Spleen (tissue), 11 donors: ENCODE data around the gene TMEM214. TPM values are rescaled to one million over a fixed set of nuclear protein-coding genes. Genes with fewer than 3 reads are reported as not detected.
A peak's percentile ranks its signal among the peaks of the same experiment; 100 is the strongest.

Source experiments
- DNase-seq: peaks from one replicate; pipeline ENCODE4 v3.0.0-alpha.2; 2020
- H3K27ac ChIP-seq, 8 donors: fragments of 200-600 bp; sonication (generic) in 7 of 8; 1 replicate in 4 of 8; 2 replicates in 4 of 8; pipeline versions ENCODE4 v1.5.0 to v1.8.0; 2016 to 2021; ENCODE audit warnings: inconsistent platforms in 4 of 8, mild to moderate bottlenecking in 4 of 8, moderate library complexity in 1 of 8
- H3K27me3 ChIP-seq, 7 donors: fragments of 200-600 bp; sonication (generic) in 6 of 7; replicated peaks in 1 of 7; 1 replicate in 4 of 7; 2 replicates in 3 of 7; pipeline versions ENCODE4 v1.5.0 to v1.8.0; 2016 to 2021; ENCODE audit warnings: inconsistent platforms in 3 of 7, mild to moderate bottlenecking in 1 of 7
- H3K36me3 ChIP-seq, 6 donors: fragments of 200-600 bp; sonication (generic) in 5 of 6; 1 replicate in 4 of 6; 2 replicates in 2 of 6; pipeline versions ENCODE4 v1.5.0 to v1.8.0; 2016 to 2021; ENCODE audit warnings: inconsistent platforms in 2 of 6
- H3K4me1 ChIP-seq, 6 donors: fragments of 200-600 bp; sonication (generic) in 5 of 6; 1 replicate in 3 of 6; 2 replicates in 3 of 6; pipeline versions ENCODE4 v1.5.0 to v1.8.0; 2016 to 2021; ENCODE audit warnings: inconsistent platforms in 3 of 6
- H3K4me3 ChIP-seq, 8 donors: fragments of 200-600 bp; sonication (generic) in 7 of 8; 1 replicate in 4 of 8; 2 replicates in 4 of 8; pipeline versions ENCODE4 v1.5.0 to v1.8.0; 2016 to 2021; ENCODE audit warnings: inconsistent platforms in 4 of 8, mild to moderate bottlenecking in 4 of 8, moderate library complexity in 2 of 8
- H3K9me3 ChIP-seq, 8 donors: fragments of 200-600 bp; sonication (generic) in 7 of 8; 1 replicate in 4 of 8; 2 replicates in 4 of 8; pipeline versions ENCODE4 v1.5.0 to v1.8.0; 2016 to 2021; ENCODE audit warnings: inconsistent platforms in 4 of 8
- CTCF ChIP-seq, 11 experiments: fragments of 200-600 bp in 7 of 11; fragments of 450-650 bp in 4 of 11; sonication (generic) in 4 of 11; IDR thresholded peaks in 8 of 11; conservative IDR thresholded peaks in 3 of 11; 1 replicate in 7 of 11; 2 replicates in 4 of 11; pipeline versions ENCODE4 v1.4.0 to v1.8.0; 2016 to 2021; ENCODE audit warnings: antibody characterized with exemption in 11 of 11, inconsistent platforms in 4 of 11, mild to moderate bottlenecking in 1 of 11
- POLR2A ChIP-seq, 3 donors: fragments of 450-650 bp; IDR thresholded peaks; one replicate each; pipeline ENCODE4 v1.5.1; 2017; ENCODE audit warnings: antibody characterized with exemption in 3 of 3, mild to moderate bottlenecking in 1 of 3
- POLR2AphosphoS5 ChIP-seq, 3 donors: sonication (generic); formaldehyde crosslinking; IDR thresholded peaks; one replicate each; pipeline ENCODE4 v1.5.1; 2017; ENCODE audit warnings: antibody characterized with exemption in 3 of 3
- WGBS, 5 donors: extraction: QIAGEN DNeasy Blood & Tissue Kit in 3 of 5; methylation state at CpG; one replicate each; pipeline versions ENCODE4 v1.1.5 to v1.1.7; 2013 to 2018; 5-methylcytosine and 5-hydroxymethylcytosine counted together
- intact Hi-C: fragments of 100-400 bp; cut with DNase I; formaldehyde crosslinking; loops from one replicate; pipeline ENCODE4 v1.15.0; 2023; ENCODE audit warnings: low total_unique reads
- polyA plus RNA-seq, 3 donors: library from polyadenylated mRNA; stranded (reverse); fragments of 200-250 nt; gene quantifications; one replicate each; pipeline ENCODE4 v1.2.1, GENCODE V29; 2013
- total RNA-seq, 7 donors: library from RNA; depleted of rRNA in 3 of 7; stranded (reverse); fragments of >200 nt in 3 of 7; fragmentation: NEBNext Ultra II Directional in 4 of 7; extraction: Animal tissue kit (Norgen Biotek cat#: 25700) in 4 of 7; gene quantifications; one replicate each; pipeline versions ENCODE4 v1.1.0 to v1.2.1, GENCODE V29; 2016 to 2021
- donor health status: healthy with polysubstance abuse.
- donor health status: DM: no; HTN: no; CAD: no; lungs with moderate emphysema.
- donor health status: DM: no; HTN: no; CAD: no.
- donor health status: Bipolar disorder and iron deficiency.
- donor health status: healthy.
- donor health status: DM: no; HTN: no; CAD: no.
- donor health status: DM: yes; HTN: yes; CAD: no.

The TMEM214 gene
- total and polyA plus RNA-seq, 10 donors, result 22.3 to 93.1 (median 68.8) TPM

- H3K27ac ChIP-seq, result peak overlapping the region in 1 of 8 donors; percentile 97
- TF ChIP-seq POLR2A (IDR thresholded peaks at IDR 0.05), result no peak
- TF ChIP-seq POLR2AphosphoS5 (IDR thresholded peaks at IDR 0.05), result peak in 1 of 3 donors; percentile 24
- H3K27me3 ChIP-seq, result no peaks in the 10 kb centered on the region
- peaks cover 0 to 23% (median 0%) of the 10 kb centered on the region in 6 donors for H3K36me3 ChIP-seq
- DNase-seq, result peak; percentile 79
- H3K4me3 ChIP-seq, result no peak overlapping the region
- no peaks in the 10 kb centered on the region for H3K9me3 ChIP-seq
- WGBS, 5 donors, result 87 to 96% (median 88%) methylated on average over 14 to 20 of the region's 20 CpGs
- intact Hi-C loops, result no loop called here
- H3K4me1 ChIP-seq, result peaks cover 23 to 89% (median 56%) of the 10 kb centered on the region in 6 donors
These were observed 50.9 kb downstream of the TMEM214 start for GRCh38 chr2:27083410-27084296.

- Histone ChIP-seq H3K4me3 (peak overlapping the region in 1 of 8 donors; percentile 91), H3K36me3 (peaks cover 0 to 23% (median 0%) of the 10 kb centered on the region in 6 donors), H3K27ac (peak overlapping the region in 2 of 8 donors; percentile 95 to 97), H3K9me3 (no peaks in the 10 kb centered on the region), H3K4me1 (peaks cover 23 to 81% (median 56%) of the 10 kb centered on the region in 6 donors), H3K27me3 (no peaks in the 10 kb centered on the region)
- TF ChIP-seq POLR2A (IDR thresholded peaks at IDR 0.05), result no peak
- TF ChIP-seq POLR2AphosphoS5 (IDR thresholded peaks at IDR 0.05), result no peak
- no peak for TF ChIP-seq CTCF (IDR thresholded peaks at IDR 0.05 in 8 of 11, conservative IDR thresholded peaks at IDR 0.05 in 3 of 11)
- DNase-seq, result peak; percentile 74
- intact Hi-C loops, result no loop called here
- 80 to 91% (median 89%) methylated on average over 6 of the region's 6 CpGs for WGBS, 5 donors
These were observed 51.7 kb downstream of the TMEM214 start for GRCh38 chr2:27084297-27085061.

GRCh38 chr2:27085062-27085672 is 52.4 kb downstream of the TMEM214 start:
- Histone ChIP-seq H3K27ac (peak overlapping the region; percentile 75 to 95 (median 90)), H3K9me3 (no peaks in the 10 kb centered on the region), H3K4me3 (peak overlapping the region in 7 of 8 donors; percentile 48 to 91 (median 63)), H3K36me3 (peaks cover 0 to 23% (median 0%) of the 10 kb centered on the region in 6 donors), H3K27me3 (no peaks in the 10 kb centered on the region), H3K4me1 (peaks cover 23 to 74% (median 55%) of the 10 kb centered on the region in 6 donors)
- peak; percentile 79 for DNase-seq
- 61 to 71% (median 67%) methylated on average over 10 of the region's 10 CpGs for WGBS, 5 donors
- intact Hi-C loops, result no loop called here
- TF ChIP-seq POLR2A (IDR thresholded peaks at IDR 0.05) (no peak), POLR2AphosphoS5 (IDR thresholded peaks at IDR 0.05) (no peak), CTCF (IDR thresholded peaks at IDR 0.05 in 8 of 11, conservative IDR thresholded peaks at IDR 0.05 in 3 of 11) (no peak)

- WGBS, 5 donors, result 2 to 15% (median 4%) methylated on average over 7 to 38 of the region's 38 CpGs
- H3K27me3 ChIP-seq, result no peaks in the 10 kb centered on the region
- peaks cover 0 to 23% (median 0%) of the 10 kb centered on the region in 6 donors for H3K36me3 ChIP-seq
- peak overlapping the region; percentile 47 to 91 (median 63) for H3K4me3 ChIP-seq
- intact Hi-C loops, result no loop called here
- peak overlapping the region; percentile 75 to 95 (median 90) for H3K27ac ChIP-seq
- H3K9me3 ChIP-seq, result no peaks in the 10 kb centered on the region
- peak in 5 of 11 experiments; percentile 7 to 35 (median 14) for TF ChIP-seq CTCF (IDR thresholded peaks at IDR 0.05 in 8 of 11, conservative IDR thresholded peaks at IDR 0.05 in 3 of 11)
- TF ChIP-seq POLR2A (IDR thresholded peaks at IDR 0.05), result no peak
- TF ChIP-seq POLR2AphosphoS5 (IDR thresholded peaks at IDR 0.05), result peak; percentile 65 to 81 (median 77)
- H3K4me1 ChIP-seq, result peaks cover 23 to 69% (median 51%) of the 10 kb centered on the region in 6 donors
- DNase-seq, result peak; percentile 91
These were observed 52.9 kb downstream of the TMEM214 start for GRCh38 chr2:27085673-27086089.
